BLaER1 treated with 17β-estradiol and CSF1 and Interleukin-3, amounts not matched to agents 10 nM and 100 nM (cell line): ENCODE data around the gene RCCD1.

Experiments used
- H3K27ac ChIP-seq, 11 experiments: shearing (Covaris generic); formaldehyde crosslinking; 2 replicates each; pipeline ENCODE4 v1.8.1; 2022
- H3K27me3 ChIP-seq, 11 experiments: shearing (Covaris generic); formaldehyde crosslinking; 2 replicates each; pipeline ENCODE4 v1.8.1; 2022
- H3K36me3 ChIP-seq, 11 experiments: shearing (Covaris generic); formaldehyde crosslinking; 2 replicates each; pipeline ENCODE4 v1.8.1; 2022
- H3K4me1 ChIP-seq, 10 experiments: shearing (Covaris generic); formaldehyde crosslinking; 2 replicates each; pipeline ENCODE4 v1.8.1; 2022
- H3K4me2 ChIP-seq, 11 experiments: shearing (Covaris generic); formaldehyde crosslinking; 2 replicates each; pipeline ENCODE4 v1.8.1; 2022
- H3K4me3 ChIP-seq, 10 experiments: shearing (Covaris generic); formaldehyde crosslinking; 2 replicates each; pipeline ENCODE4 v1.8.1; 2022
- H3K9ac ChIP-seq, 11 experiments: shearing (Covaris generic); formaldehyde crosslinking; 2 replicates each; pipeline ENCODE4 v1.8.1; 2022
- H3K9me3 ChIP-seq, 11 experiments: shearing (Covaris generic); formaldehyde crosslinking; replicated peaks in 1 of 11; 2 replicates each; pipeline ENCODE4 v1.8.1; 2022
- H4K20me1 ChIP-seq, 11 experiments: shearing (Covaris generic); formaldehyde crosslinking; 2 replicates each; pipeline ENCODE4 v1.8.1; 2022
- Cebpa-rat ChIP-seq, 11 experiments: shearing (Covaris generic); IDR thresholded peaks; 2 replicates each; pipeline ENCODE4 v1.8.1; 2022

The RCCD1 gene

GRCh38 chr15:90946538-90946937, 8.1 kb upstream of the RCCD1 start:
- peaks cover 96 to 100% (median 98%) of the 10 kb centered on the region in 11 experiments for H3K36me3 ChIP-seq

GRCh38 chr15:90946941-90947576, 7.6 kb upstream of the RCCD1 start:
- no peak for TF ChIP-seq Cebpa-rat (IDR thresholded peaks at IDR 0.05)
- H3K4me3 ChIP-seq, result no peak overlapping the region
- H4K20me1 ChIP-seq, result peaks cover 0 to 56% (median 13%) of the 10 kb centered on the region in 11 experiments; a peak in 12 of 22 replicates
- H3K9ac ChIP-seq, result no peak overlapping the region
- H3K4me1 ChIP-seq, result peaks cover 5 to 34% (median 14%) of the 10 kb centered on the region in 10 experiments; a peak in 17 of 20 replicates
- H3K27me3 ChIP-seq, result no peaks in the 10 kb centered on the region
- peaks cover 96 to 100% (median 98%) of the 10 kb centered on the region in 11 experiments for H3K36me3 ChIP-seq
- no peaks in the 10 kb centered on the region for H3K9me3 ChIP-seq
- no peak overlapping the region for H3K4me2 ChIP-seq
- no peak overlapping the region for H3K27ac ChIP-seq

More at GRCh38 chr15:90946538-90946937, 8.1 kb upstream of the RCCD1 start:
- Histone ChIP-seq H3K27ac (no peak overlapping the region), H3K9ac (no peak overlapping the region), H3K4me2 (no peak overlapping the region), H4K20me1 (peaks cover 0 to 56% (median 13%) of the 10 kb centered on the region in 11 experiments; a peak in 13 of 22 replicates), H3K9me3 (no peaks in the 10 kb centered on the region), H3K27me3 (no peaks in the 10 kb centered on the region), H3K4me3 (no peak overlapping the region), H3K4me1 (peaks cover 5 to 34% (median 14%) of the 10 kb centered on the region in 10 experiments; a peak in 17 of 20 replicates)
- no peak for TF ChIP-seq Cebpa-rat (IDR thresholded peaks at IDR 0.05)

GRCh38 chr15:90947577-90948357, 6.9 kb upstream of the RCCD1 start:
- no peak overlapping the region for H3K4me3 ChIP-seq
- peak overlapping the region in 2 of 11 experiments; percentile 22 to 66; a peak in 2 of 22 replicates for H3K4me2 ChIP-seq
- no peaks in the 10 kb centered on the region for H3K9me3 ChIP-seq
- peaks cover 5 to 34% (median 14%) of the 10 kb centered on the region in 10 experiments; a peak in 17 of 20 replicates for H3K4me1 ChIP-seq
- H3K27me3 ChIP-seq, result no peaks in the 10 kb centered on the region
- no peak for TF ChIP-seq Cebpa-rat (IDR thresholded peaks at IDR 0.05)
- peaks cover 96 to 100% (median 98%) of the 10 kb centered on the region in 11 experiments for H3K36me3 ChIP-seq
- H3K9ac ChIP-seq, result no peak overlapping the region
- peaks cover 0 to 49% (median 12%) of the 10 kb centered on the region in 11 experiments; a peak in 11 of 22 replicates for H4K20me1 ChIP-seq
- peak overlapping the region in 1 of 11 experiments; percentile 1; a peak in 1 of 22 replicates for H3K27ac ChIP-seq

- Histone ChIP-seq H3K27me3 (no peaks in the 10 kb centered on the region), H3K4me2 (peak overlapping the region in 3 of 11 experiments; percentile 22 to 66 (median 45); a peak in 5 of 22 replicates), H3K9me3 (no peaks in the 10 kb centered on the region), H3K36me3 (peaks cover 96 to 100% (median 98%) of the 10 kb centered on the region in 11 experiments), H3K4me3 (no peak overlapping the region), H3K9ac (no peak overlapping the region), H3K4me1 (peaks cover 5 to 34% (median 14%) of the 10 kb centered on the region in 10 experiments; a peak in 17 of 20 replicates), H3K27ac (peak overlapping the region in 1 of 11 experiments; percentile 1; a peak in 1 of 22 replicates), H4K20me1 (peaks cover 0 to 41% (median 12%) of the 10 kb centered on the region in 11 experiments; a peak in 10 of 22 replicates)
- TF ChIP-seq Cebpa-rat (IDR thresholded peaks at IDR 0.05), result no peak
Measured at GRCh38 chr15:90948506-90948905, 6.2 kb upstream of the RCCD1 start.

GRCh38 chr15:90949979-90950675, 4.6 kb upstream of the RCCD1 start:
- Histone ChIP-seq H3K9ac (peak overlapping the region in 9 of 11 experiments; percentile 13 to 52 (median 46); a peak in 13 of 22 replicates), H3K36me3 (peaks cover 87 to 93% (median 89%) of the 10 kb centered on the region in 11 experiments), H3K4me1 (peaks cover 10 to 40% (median 20%) of the 10 kb centered on the region in 10 experiments; a peak in 18 of 20 replicates), H3K27ac (peak overlapping the region in 9 of 11 experiments; percentile 44 to 73 (median 62); a peak in 17 of 22 replicates), H3K9me3 (no peaks in the 10 kb centered on the region), H3K4me2 (peak overlapping the region in 5 of 11 experiments; percentile 37 to 83 (median 66); a peak in 9 of 22 replicates), H3K4me3 (no peak overlapping the region), H4K20me1 (peaks cover 0 to 41% (median 12%) of the 10 kb centered on the region in 11 experiments; a peak in 11 of 22 replicates), H3K27me3 (no peaks in the 10 kb centered on the region)
- no peak for TF ChIP-seq Cebpa-rat (IDR thresholded peaks at IDR 0.05)

DNA sequence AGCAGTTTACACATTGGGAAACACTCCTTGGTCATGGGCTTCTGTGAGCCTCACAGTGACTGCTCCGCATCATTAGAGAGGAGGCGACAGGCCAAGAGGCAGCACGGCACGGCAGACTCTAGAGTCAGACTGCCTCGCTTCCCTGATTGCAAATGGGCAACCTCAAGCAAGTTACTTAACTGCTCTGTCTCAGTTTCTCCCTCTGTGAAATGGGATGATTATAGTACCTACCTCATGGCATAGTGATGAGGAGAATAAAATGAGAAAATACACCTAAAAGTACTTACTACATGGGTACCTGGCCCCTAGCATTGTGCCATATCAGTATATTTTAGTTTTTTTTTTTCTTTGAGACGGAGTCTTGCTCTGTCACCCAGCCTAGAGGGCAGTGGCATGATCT, 4.0 kb upstream of the RCCD1 start:
- peaks cover 15 to 46% (median 25%) of the 10 kb centered on the region in 10 experiments for H3K4me1 ChIP-seq
- H3K4me3 ChIP-seq, result no peak overlapping the region
- H3K4me2 ChIP-seq, result no peak overlapping the region
- peaks cover 0 to 41% (median 12%) of the 10 kb centered on the region in 11 experiments; a peak in 11 of 22 replicates for H4K20me1 ChIP-seq
- no peak overlapping the region for H3K9ac ChIP-seq
- no peak for TF ChIP-seq Cebpa-rat (IDR thresholded peaks at IDR 0.05)
- H3K27ac ChIP-seq, result peak overlapping the region in 2 of 11 experiments; percentile 9 to 45; a peak in 1 of 22 replicates
- no peaks in the 10 kb centered on the region for H3K27me3 ChIP-seq
- H3K36me3 ChIP-seq, result peaks cover 82 to 87% (median 85%) of the 10 kb centered on the region in 11 experiments
- no peaks in the 10 kb centered on the region for H3K9me3 ChIP-seq

- Histone ChIP-seq H4K20me1 (peaks cover 0 to 35% (median 5%) of the 10 kb centered on the region in 11 experiments; a peak in 10 of 22 replicates), H3K4me1 (peaks cover 24 to 59% (median 42%) of the 10 kb centered on the region in 10 experiments), H3K27ac (no peak overlapping the region), H3K9ac (no peak overlapping the region), H3K36me3 (peaks cover 58 to 76% (median 70%) of the 10 kb centered on the region in 11 experiments), H3K9me3 (no peaks in the 10 kb centered on the region), H3K27me3 (no peaks in the 10 kb centered on the region), H3K4me3 (no peak overlapping the region), H3K4me2 (no peak overlapping the region)
- no peak for TF ChIP-seq Cebpa-rat (IDR thresholded peaks at IDR 0.05)
Measured at GRCh38 chr15:90952901-90953677, 1.6 kb upstream of the RCCD1 start.
